SK-N-DZ (cell line): ENCODE measurements around the gene MXRA8.
"Not testable (repeated sequence)": the region's sequence is repeated elsewhere in the genome, so short reads cannot be mapped to it uniquely, and the experiment has no call there.

Source experiments
- DNase-seq: peaks from one replicate; pipeline ENCODE4 v3.0.0-alpha.2; 2015; ENCODE audit warnings: low spot score

The MXRA8 gene

GRCh38 chr1:1324084-1324523 is 34.3 kb downstream of the MXRA8 start:
- no peak for DNase-seq

GRCh38 chr1:1322952-1323351 is 35.4 kb downstream of the MXRA8 start:
- no peak for DNase-seq

- DNase-seq = no peak
Observed at GRCh38 chr1:1322418-1322817, 35.9 kb downstream of the MXRA8 start.

GRCh38 chr1:1321477-1321876 is 36.9 kb downstream of the MXRA8 start:
- DNase-seq = no peak

GRCh38 chr1:1320666-1321448 is 37.5 kb downstream of the MXRA8 start:
- no peak for DNase-seq

GRCh38 chr1:1319646-1319941 is 38.8 kb downstream of the MXRA8 start:
- DNase-seq = no peak

- DNase-seq = no peak
Observed at GRCh38 chr1:1318777-1319645, 39.3 kb downstream of the MXRA8 start.

- DNase-seq = no peak
Observed at GRCh38 chr1:1318131-1318652, 40.2 kb downstream of the MXRA8 start.

GRCh38 chr1:1317420-1317819 is 40.9 kb downstream of the MXRA8 start:
- no peak for DNase-seq

GRCh38 chr1:1316199-1316598 is 42.2 kb downstream of the MXRA8 start:
- not testable (repeated sequence) for DNase-seq

- no peak for DNase-seq
Observed at GRCh38 chr1:1315435-1315954, 42.9 kb downstream of the MXRA8 start.

GRCh38 chr1:1314678-1315335 is 43.5 kb downstream of the MXRA8 start:
- no peak for DNase-seq

- DNase-seq = no peak
Observed at GRCh38 chr1:1314237-1314586, 44.1 kb downstream of the MXRA8 start.

- no peak for DNase-seq
Observed at GRCh38 chr1:1313500-1314236, 44.7 kb downstream of the MXRA8 start.

GRCh38 chr1:1312450-1313314 is 45.7 kb downstream of the MXRA8 start:
- no peak for DNase-seq

- DNase-seq = no peak
Observed at GRCh38 chr1:1311107-1312104, 46.9 kb downstream of the MXRA8 start.

- no peak for DNase-seq
Observed at GRCh38 chr1:1310476-1311053, 47.8 kb downstream of the MXRA8 start.

- no peak for DNase-seq
Observed at GRCh38 chr1:1310109-1310385, 48.3 kb downstream of the MXRA8 start.
